ENCODE data around the gene CELF5. TPM values are rescaled to one million over a fixed set of nuclear protein-coding genes. Genes with fewer than 3 reads are reported as not detected.
A peak's percentile ranks its signal among the peaks of the same experiment; 100 is the strongest.

Gene CELF5
- total and polyA plus RNA-seq, 7 donors, result under 0.01 to 1.1 (median 0.37) TPM; not detected in 1

- H3K27me3 ChIP-seq, result no peaks in the 10 kb centered on the region
- peak within 1 kb of the TSS; percentile 81 to 90 (median 84) for H3K27ac ChIP-seq
- TF ChIP-seq POLR2A (IDR thresholded peaks at IDR 0.05) (no peak), POLR2AphosphoS5 (IDR thresholded peaks at IDR 0.05) (peak in 2 of 4 donors; percentile 24 to 47), EP300 (IDR thresholded peaks at IDR 0.05) (peak in 1 of 4 donors; percentile 5)
- TF ChIP-seq, protein P1, sequence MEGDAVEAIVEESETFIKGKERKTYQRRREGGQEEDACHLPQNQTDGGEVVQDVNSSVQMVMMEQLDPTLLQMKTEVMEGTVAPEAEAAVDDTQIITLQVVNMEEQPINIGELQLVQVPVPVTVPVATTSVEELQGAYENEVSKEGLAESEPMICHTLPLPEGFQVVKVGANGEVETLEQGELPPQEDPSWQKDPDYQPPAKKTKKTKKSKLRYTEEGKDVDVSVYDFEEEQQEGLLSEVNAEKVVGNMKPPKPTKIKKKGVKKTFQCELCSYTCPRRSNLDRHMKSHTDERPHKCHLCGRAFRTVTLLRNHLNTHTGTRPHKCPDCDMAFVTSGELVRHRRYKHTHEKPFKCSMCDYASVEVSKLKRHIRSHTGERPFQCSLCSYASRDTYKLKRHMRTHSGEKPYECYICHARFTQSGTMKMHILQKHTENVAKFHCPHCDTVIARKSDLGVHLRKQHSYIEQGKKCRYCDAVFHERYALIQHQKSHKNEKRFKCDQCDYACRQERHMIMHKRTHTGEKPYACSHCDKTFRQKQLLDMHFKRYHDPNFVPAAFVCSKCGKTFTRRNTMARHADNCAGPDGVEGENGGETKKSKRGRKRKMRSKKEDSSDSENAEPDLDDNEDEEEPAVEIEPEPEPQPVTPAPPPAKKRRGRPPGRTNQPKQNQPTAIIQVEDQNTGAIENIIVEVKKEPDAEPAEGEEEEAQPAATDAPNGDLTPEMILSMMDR (IDR thresholded peaks at IDR 0.05), result no peak
- no peaks in the 10 kb centered on the region for H3K36me3 ChIP-seq
- 0% methylated on average over 69 of the region's 69 CpGs for WGBS, 2 donors
- intact Hi-C loops (cut with DNase I), result no loop called here
- peak within 1 kb of the TSS; percentile 81 to 99 (median 97) for H3K4me3 ChIP-seq
- H3K9me3 ChIP-seq, result no peaks in the 10 kb centered on the region
- DNase-seq, result peak; percentile 96
- H3K4me1 ChIP-seq, result peaks cover 0 to 34% (median 25%) of the 10 kb centered on the region in 4 donors
These were observed 38.9 kb upstream of the CELF5 start, which contains the start of gene NCLN for GRCh38 chr19:3185461-3186159. TSS of gene NCLN (plus strand) at chr19:3185930. CDS start at chr19:3186031, 101 bp downstream.

DNA sequence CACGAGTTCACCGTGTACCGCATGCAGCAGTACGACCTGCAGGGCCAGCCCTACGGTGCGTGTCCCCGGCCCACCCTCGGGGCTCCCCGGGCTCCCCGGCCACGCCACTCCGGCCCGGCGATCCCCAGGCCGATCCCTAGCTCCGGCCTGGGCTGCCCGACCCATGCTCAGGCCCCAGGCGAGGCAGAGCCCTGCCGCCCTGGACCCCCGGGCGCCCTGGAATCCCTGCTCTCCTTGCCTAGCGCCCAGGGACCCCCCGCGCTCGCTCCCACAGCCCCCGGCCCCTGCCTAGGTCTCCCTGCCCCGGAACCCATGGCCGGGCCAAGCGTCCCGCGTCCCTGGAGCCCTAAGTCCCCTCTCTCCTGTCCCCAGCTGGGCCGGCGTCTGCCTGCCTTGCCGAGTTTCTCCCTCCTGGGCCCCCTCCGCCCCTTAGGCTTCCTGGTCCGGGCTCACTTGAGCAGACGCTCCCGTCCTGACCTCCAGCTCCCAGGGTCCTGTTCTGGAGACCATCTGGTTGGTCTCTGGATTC, 38.2 kb upstream of the CELF5 start:
- Histone ChIP-seq H3K4me3 (peak overlapping the region; percentile 81 to 99 (median 97)), H3K4me1 (peaks cover 0 to 34% (median 25%) of the 10 kb centered on the region in 4 donors), H3K27me3 (no peaks in the 10 kb centered on the region), H3K9me3 (no peaks in the 10 kb centered on the region), H3K36me3 (no peaks in the 10 kb centered on the region), H3K27ac (peak overlapping the region; percentile 81 to 90 (median 84))
- WGBS, 2 donors, result 0 to 1% methylated on average over 38 of the region's 38 CpGs
- DNase-seq, result no peak
- intact Hi-C loops (cut with DNase I), result no loop called here
- no peak for TF ChIP-seq POLR2A (IDR thresholded peaks at IDR 0.05)
- no peak for TF ChIP-seq POLR2AphosphoS5 (IDR thresholded peaks at IDR 0.05)
- no peak for TF ChIP-seq EP300 (IDR thresholded peaks at IDR 0.05)
- TF ChIP-seq, protein P1 (IDR thresholded peaks at IDR 0.05), result no peak

DNA sequence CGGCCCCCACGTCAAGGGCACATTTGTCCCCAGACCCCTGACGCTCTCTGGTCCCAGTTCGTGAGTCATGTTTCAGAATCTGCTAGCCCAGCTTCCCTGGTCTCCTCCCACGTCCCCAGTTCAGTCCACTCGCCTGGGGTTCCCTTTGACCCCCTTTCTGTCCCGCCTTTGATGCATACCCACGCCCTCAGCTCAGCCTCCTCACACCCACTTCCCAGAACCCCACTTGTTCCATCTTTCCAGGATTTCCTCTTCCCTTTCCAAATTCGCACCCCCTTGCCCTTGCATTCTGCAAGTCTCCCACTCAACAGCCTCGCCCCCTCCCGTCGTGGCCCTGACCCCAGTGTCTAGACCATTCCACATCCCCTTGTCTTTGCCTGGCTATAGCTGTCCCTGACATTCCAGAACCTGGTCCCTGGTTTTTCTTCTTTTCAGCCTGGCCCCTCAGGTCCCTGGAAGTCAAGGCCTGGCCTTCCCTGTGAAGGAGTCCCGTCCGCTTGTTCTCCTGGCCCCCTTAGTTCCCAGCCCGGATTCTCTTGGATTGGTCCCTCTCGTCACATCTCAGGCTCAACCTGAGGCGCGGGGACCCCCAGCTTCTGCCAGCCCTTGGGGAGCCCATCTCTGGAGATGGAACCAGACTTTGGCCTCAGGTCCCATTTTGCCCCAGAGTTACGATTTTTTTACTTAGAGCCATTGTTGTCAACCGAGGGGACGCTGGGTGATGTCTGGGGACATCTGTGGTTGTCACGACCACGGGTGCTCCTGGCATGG, 37.4 kb upstream of the CELF5 start:
- WGBS, 2 donors, result 37 to 70% methylated on average over 23 of the region's 23 CpGs
- Histone ChIP-seq H3K36me3 (no peaks in the 10 kb centered on the region), H3K27ac (no peak overlapping the region), H3K4me1 (peaks cover 0 to 34% (median 25%) of the 10 kb centered on the region in 4 donors), H3K9me3 (no peaks in the 10 kb centered on the region), H3K27me3 (no peaks in the 10 kb centered on the region), H3K4me3 (peak overlapping the region; percentile 81 to 99 (median 97))
- intact Hi-C loops (cut with DNase I), result no loop called here
- TF ChIP-seq POLR2A (IDR thresholded peaks at IDR 0.05) (no peak), EP300 (IDR thresholded peaks at IDR 0.05) (no peak), POLR2AphosphoS5 (IDR thresholded peaks at IDR 0.05) (no peak)
- TF ChIP-seq, protein P1 (IDR thresholded peaks at IDR 0.05), result no peak
- no peak for DNase-seq

GRCh38 chr19:3187662-3188511, 36.6 kb upstream of the CELF5 start:
- Histone ChIP-seq H3K9me3 (no peaks in the 10 kb centered on the region), H3K4me1 (peaks cover 0 to 34% (median 25%) of the 10 kb centered on the region in 4 donors), H3K4me3 (no peak overlapping the region), H3K27ac (no peak overlapping the region), H3K27me3 (no peaks in the 10 kb centered on the region), H3K36me3 (peaks cover 0 to 4% (median 0%) of the 10 kb centered on the region in 4 donors)
- WGBS, 2 donors, result 62 to 87% methylated on average over 36 of the region's 36 CpGs
- DNase-seq, result no peak
- no peak for TF ChIP-seq EP300 (IDR thresholded peaks at IDR 0.05)
- TF ChIP-seq POLR2A (IDR thresholded peaks at IDR 0.05), result no peak
- TF ChIP-seq, protein P1 (IDR thresholded peaks at IDR 0.05), result no peak
- TF ChIP-seq POLR2AphosphoS5 (IDR thresholded peaks at IDR 0.05), result no peak
- intact Hi-C loops (cut with DNase I), result no loop called here

Data from sigmoid colon (tissue), 7 donors.